Measurements from ENCODE around the gene SALL2. TPM values are rescaled to one million over a fixed set of nuclear protein-coding genes. Genes with fewer than 3 reads are reported as not detected.
A peak's percentile ranks its signal among the peaks of the same experiment; 100 is the strongest.
"Not testable (repeated sequence)": the region's sequence is repeated elsewhere in the genome, so short reads cannot be mapped to it uniquely, and the experiment has no call there.

SALL2 gene
- total RNA-seq: 5.2 TPM

DNA sequence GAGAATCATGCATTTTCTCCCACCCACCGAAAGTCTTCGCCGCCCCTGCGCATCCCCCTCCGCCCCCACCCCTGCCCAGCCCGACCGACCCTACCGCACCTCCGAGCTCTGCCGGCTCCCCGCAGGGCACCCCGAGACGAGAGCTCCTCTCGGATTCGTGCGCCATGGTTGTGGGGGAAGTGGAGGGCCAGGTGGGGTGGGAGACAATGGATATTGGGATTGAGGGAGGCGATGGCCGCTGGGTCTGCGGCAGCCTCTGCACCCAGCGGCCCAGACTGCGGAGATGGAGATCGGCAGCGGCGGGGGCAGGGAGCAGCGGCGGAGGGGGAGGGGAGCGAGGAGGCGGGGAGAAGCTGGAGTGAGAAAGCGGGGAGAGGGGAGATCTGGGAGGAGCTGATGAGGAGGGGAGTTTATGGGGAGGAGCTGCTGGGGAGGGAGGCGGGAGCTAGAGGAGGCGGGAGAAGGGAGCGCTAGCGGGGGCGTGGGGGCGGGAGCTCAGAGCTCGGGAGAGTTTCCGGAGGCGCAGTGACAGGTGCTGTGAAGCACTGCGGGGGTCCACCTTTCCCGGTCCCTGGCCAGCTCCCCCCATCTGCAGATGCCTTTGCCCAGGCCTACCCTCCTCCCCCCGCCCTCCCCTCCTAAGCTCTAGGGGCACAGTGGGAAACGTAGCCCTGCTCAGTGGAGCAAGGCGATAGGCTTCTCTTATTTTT, at the start of gene SALL2:
Gene SALL2, minus strand, starts transcription at position 385 of the 710 bp plus-strand sequence. Its CDS starts 219 bp downstream, at position 166.
- peak within 1 kb of the TSS in 2 of 3 donors; percentile 20 to 68 for H3K9ac ChIP-seq (ENCODE audit: low read depth in 1 of 3, low read length in 3 of 3)
- H3K27ac ChIP-seq (ENCODE audit: low read depth, low read length): no peak within 1 kb of the TSS
- H3K36me3 ChIP-seq (ENCODE audit: control insufficient read depth in 3 of 3, insufficient read depth in 3 of 3, low read length in 3 of 3): no peaks in the 10 kb centered on the region

DNA sequence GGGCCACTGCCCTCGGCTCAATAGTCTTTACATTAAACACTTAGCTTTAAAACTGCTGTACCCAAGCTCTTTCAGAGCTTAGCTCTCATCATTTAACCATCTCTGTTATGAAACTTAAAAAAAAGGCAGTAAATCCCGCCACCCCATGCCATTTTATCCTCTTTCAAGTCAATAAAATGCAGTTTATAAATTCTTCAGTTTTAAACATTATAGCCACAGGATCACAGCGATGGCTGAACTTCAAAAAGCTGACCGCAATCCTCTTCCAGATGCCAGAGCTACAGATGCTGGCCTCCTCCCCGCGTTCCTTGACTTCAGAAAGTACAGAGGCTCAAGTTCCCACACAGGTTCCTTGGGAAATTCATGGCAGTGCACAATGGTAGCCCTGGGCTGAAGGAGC, 49.5 kb upstream of the SALL2 start:
- Histone ChIP-seq H3K9me3 (ENCODE audit: control insufficient read depth in 3 of 3, low read length in 3 of 3) (no peaks in the 10 kb centered on the region), H3K36me3 (ENCODE audit: control insufficient read depth in 3 of 3, insufficient read depth in 3 of 3, low read length in 3 of 3) (no peaks in the 10 kb centered on the region), H3K27ac (ENCODE audit: low read depth, low read length) (no peak overlapping the region), H3K4me1 (ENCODE audit: control insufficient read depth in 3 of 3, insufficient read depth in 3 of 3, low read length in 3 of 3) (no peaks in the 10 kb centered on the region), H3K27me3 (ENCODE audit: control insufficient read depth in 3 of 3, insufficient read depth in 3 of 3, low read length in 3 of 3) (no peaks in the 10 kb centered on the region), H3K4me3 (ENCODE audit: low read length in 3 of 3) (no peak overlapping the region), H3K9ac (ENCODE audit: low read depth in 1 of 3, low read length in 3 of 3) (no peak overlapping the region)

More for the DNA sequence above, at the start of gene SALL2:
- peak within 1 kb of the TSS; percentile 58 to 71 (median 69) for H3K4me3 ChIP-seq (ENCODE audit: low read length in 3 of 3)
- no peaks in the 10 kb centered on the region for H3K9me3 ChIP-seq (ENCODE audit: control insufficient read depth in 3 of 3, low read length in 3 of 3)
- H3K27me3 ChIP-seq (ENCODE audit: control insufficient read depth in 3 of 3, insufficient read depth in 3 of 3, low read length in 3 of 3): peaks cover 0 to 4% (median 2%) of the 10 kb centered on the region in 3 donors
- H3K4me1 ChIP-seq (ENCODE audit: control insufficient read depth in 3 of 3, insufficient read depth in 3 of 3, low read length in 3 of 3): peaks cover 0 to 2% (median 2%) of the 10 kb centered on the region in 3 donors

DNA sequence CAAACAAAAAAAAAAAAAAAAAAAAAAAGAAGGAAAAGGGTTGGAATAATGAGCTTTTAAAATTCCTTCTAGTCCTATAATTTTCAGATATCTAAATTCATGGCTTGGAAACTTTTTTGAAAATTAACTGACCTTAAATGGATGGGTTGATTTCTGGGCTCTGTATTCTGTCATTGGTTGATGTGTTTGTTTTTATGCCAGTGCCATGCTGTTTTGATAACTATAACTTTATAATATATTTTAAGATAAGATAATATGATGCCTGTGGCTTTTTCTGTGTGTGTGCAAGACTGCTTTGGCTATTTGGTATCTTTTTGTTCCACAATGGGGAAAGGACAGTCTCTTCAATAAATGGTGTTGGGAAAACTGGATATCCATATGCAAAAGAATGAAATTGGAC, 46.5 kb upstream of the SALL2 start:
- Histone ChIP-seq H3K9me3 (ENCODE audit: control insufficient read depth in 3 of 3, low read length in 3 of 3) (no peaks in the 10 kb centered on the region), H3K9ac (ENCODE audit: low read depth in 1 of 3, low read length in 3 of 3) (no peak overlapping the region), H3K27ac (ENCODE audit: low read depth, low read length) (no peak overlapping the region), H3K4me3 (ENCODE audit: low read length in 3 of 3) (no peak overlapping the region), H3K4me1 (ENCODE audit: control insufficient read depth in 3 of 3, insufficient read depth in 3 of 3, low read length in 3 of 3) (no peaks in the 10 kb centered on the region), H3K27me3 (ENCODE audit: control insufficient read depth in 3 of 3, insufficient read depth in 3 of 3, low read length in 3 of 3) (peaks cover 4 to 9% (median 5%) of the 10 kb centered on the region in 3 donors), H3K36me3 (ENCODE audit: control insufficient read depth in 3 of 3, insufficient read depth in 3 of 3, low read length in 3 of 3) (no peaks in the 10 kb centered on the region)

DNA sequence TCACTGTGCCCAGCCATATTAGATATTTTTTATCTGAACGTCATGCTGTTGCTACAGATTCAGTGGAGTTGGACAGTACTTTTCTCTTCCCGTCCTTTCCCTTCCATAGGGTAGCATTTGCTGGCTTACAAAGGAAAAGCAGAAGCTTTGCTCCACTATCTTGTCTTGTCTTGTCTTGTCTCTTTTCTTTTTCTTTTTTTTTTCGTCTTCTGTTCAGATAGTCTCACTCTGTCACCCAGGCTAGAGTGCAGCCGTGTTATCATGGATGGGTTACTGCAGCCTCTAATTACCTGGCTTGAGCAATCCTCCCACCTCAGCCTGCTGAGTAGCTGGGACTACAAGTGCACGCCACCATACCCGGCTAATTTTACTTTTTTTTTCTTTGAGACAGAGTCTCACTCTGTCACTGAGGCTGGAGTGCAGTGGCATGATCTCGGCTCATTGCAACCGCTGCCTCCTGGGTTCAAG, 32.6 kb upstream of the SALL2 start:
- H3K9ac ChIP-seq (ENCODE audit: low read depth in 1 of 3, low read length in 3 of 3): no peak overlapping the region
- no peaks in the 10 kb centered on the region for H3K27me3 ChIP-seq (ENCODE audit: control insufficient read depth in 3 of 3, insufficient read depth in 3 of 3, low read length in 3 of 3)
- H3K36me3 ChIP-seq (ENCODE audit: control insufficient read depth in 3 of 3, insufficient read depth in 3 of 3, low read length in 3 of 3): no peaks in the 10 kb centered on the region
- H3K4me1 ChIP-seq (ENCODE audit: control insufficient read depth in 3 of 3, insufficient read depth in 3 of 3, low read length in 3 of 3): peaks cover 3 to 4% (median 4%) of the 10 kb centered on the region in 3 donors
- no peaks in the 10 kb centered on the region for H3K9me3 ChIP-seq (ENCODE audit: control insufficient read depth in 3 of 3, low read length in 3 of 3)
- H3K27ac ChIP-seq (ENCODE audit: low read depth, low read length): no peak overlapping the region
- no peak overlapping the region for H3K4me3 ChIP-seq (ENCODE audit: low read length in 3 of 3)

DNA sequence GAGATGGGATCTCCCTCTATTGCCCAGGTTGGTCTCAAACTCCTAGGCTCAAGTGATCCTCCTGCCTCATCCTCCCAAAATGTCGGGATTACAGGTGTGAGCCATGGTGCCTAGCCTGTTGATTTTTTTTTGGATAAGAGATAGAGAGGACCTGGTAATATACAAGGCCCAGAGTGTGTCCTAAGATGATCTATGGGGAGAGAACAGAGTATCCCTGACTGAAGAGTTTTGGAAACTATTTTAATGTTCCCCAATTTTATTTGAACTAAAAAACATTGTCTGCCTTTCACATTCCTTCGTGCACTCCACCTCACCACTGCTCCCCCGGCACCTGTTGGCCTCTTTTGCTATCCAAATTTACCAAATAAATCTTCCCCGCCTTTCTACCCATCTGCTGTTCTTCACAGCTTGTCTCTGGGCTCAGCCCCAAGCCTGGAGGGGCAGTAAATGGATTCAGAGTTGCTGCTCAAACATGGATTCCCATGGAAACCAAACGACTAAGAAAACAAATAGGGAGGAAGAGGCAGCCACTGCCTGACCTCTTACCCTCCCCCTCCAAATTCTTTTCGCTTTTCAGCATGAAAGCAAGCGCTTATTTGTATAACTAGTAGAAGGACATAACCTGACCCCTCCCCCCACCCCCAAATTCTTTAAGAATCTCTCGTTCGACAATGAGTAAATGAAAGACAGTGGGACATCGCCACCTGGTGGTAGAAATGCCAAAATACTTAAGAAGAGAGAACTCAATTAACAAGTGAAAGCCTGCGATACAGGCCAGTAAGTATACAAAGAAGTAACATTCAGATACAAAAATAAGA, 31.1 kb upstream of the SALL2 start:
- H3K9ac ChIP-seq (ENCODE audit: low read depth in 1 of 3, low read length in 3 of 3): peak overlapping the region; percentile 47 to 65 (median 52)
- peak overlapping the region; percentile 52 to 70 (median 56) for H3K4me3 ChIP-seq (ENCODE audit: low read length in 3 of 3)
- H3K9me3 ChIP-seq (ENCODE audit: control insufficient read depth in 3 of 3, low read length in 3 of 3): no peaks in the 10 kb centered on the region
- H3K27me3 ChIP-seq (ENCODE audit: control insufficient read depth in 3 of 3, insufficient read depth in 3 of 3, low read length in 3 of 3): no peaks in the 10 kb centered on the region
- H3K4me1 ChIP-seq (ENCODE audit: control insufficient read depth in 3 of 3, insufficient read depth in 3 of 3, low read length in 3 of 3): peaks cover 3 to 4% (median 4%) of the 10 kb centered on the region in 3 donors
- H3K27ac ChIP-seq (ENCODE audit: low read depth, low read length): peak overlapping the region; percentile 30
- no peaks in the 10 kb centered on the region for H3K36me3 ChIP-seq (ENCODE audit: control insufficient read depth in 3 of 3, insufficient read depth in 3 of 3, low read length in 3 of 3)

DNA sequence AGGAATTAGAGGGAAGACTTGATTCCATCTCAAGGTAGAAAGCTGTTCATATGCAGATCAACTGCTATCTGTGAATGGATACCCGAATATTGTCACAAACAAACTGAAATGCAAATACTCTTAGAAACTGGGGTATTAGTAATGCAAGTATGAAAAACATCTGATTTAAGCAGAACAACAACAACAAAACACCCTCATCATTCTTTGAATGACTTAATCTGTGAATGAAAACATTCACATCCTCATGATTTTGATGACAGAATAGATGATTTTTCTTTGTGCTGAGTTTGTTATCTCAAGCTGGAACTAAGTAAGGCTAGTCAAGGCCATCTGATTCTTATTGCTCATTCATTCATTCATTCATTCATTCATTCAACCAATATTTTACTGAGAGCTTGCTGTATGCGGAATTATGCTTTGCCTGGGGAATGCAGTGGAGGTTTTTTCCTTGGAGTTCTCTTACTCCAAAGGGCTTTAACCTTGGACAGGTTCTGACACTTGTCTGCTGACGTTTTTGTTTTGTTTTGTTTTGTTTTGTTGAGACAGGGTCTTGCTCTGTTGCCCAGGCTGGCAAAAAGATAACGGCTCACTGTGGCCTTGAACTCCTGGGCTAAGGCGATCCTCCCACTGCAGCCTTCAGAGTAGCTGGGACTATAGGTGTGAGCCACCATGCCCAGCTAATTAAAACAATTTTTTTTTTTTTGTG, 30.4 kb upstream of the SALL2 start:
- Histone ChIP-seq H3K4me3 (ENCODE audit: low read length in 3 of 3) (no peak overlapping the region), H3K27ac (ENCODE audit: low read depth, low read length) (no peak overlapping the region), H3K4me1 (ENCODE audit: control insufficient read depth in 3 of 3, insufficient read depth in 3 of 3, low read length in 3 of 3) (peaks cover 3 to 4% (median 4%) of the 10 kb centered on the region in 3 donors), H3K9me3 (ENCODE audit: control insufficient read depth in 3 of 3, low read length in 3 of 3) (no peaks in the 10 kb centered on the region), H3K36me3 (ENCODE audit: control insufficient read depth in 3 of 3, insufficient read depth in 3 of 3, low read length in 3 of 3) (no peaks in the 10 kb centered on the region), H3K9ac (ENCODE audit: low read depth in 1 of 3, low read length in 3 of 3) (no peak overlapping the region), H3K27me3 (ENCODE audit: control insufficient read depth in 3 of 3, insufficient read depth in 3 of 3, low read length in 3 of 3) (no peaks in the 10 kb centered on the region)

- H3K27ac ChIP-seq (ENCODE audit: low read depth, low read length): no peak overlapping the region
- no peaks in the 10 kb centered on the region for H3K27me3 ChIP-seq (ENCODE audit: control insufficient read depth in 3 of 3, insufficient read depth in 3 of 3, low read length in 3 of 3)
- no peak overlapping the region for H3K9ac ChIP-seq (ENCODE audit: low read depth in 1 of 3, low read length in 3 of 3)
Measured at GRCh38 chr14:21553266-21553665, 27.1 kb upstream of the SALL2 start.

GRCh38 chr14:21544588-21544987, 18.4 kb upstream of the SALL2 start:
- not testable (repeated sequence) for H3K4me1 ChIP-seq (ENCODE audit: control insufficient read depth in 3 of 3, insufficient read depth in 3 of 3, low read length in 3 of 3)

More at GRCh38 chr14:21553266-21553665, 27.1 kb upstream of the SALL2 start:
- no peaks in the 10 kb centered on the region for H3K9me3 ChIP-seq (ENCODE audit: control insufficient read depth in 3 of 3, low read length in 3 of 3)
- peaks cover 3 to 4% (median 4%) of the 10 kb centered on the region in 3 donors for H3K4me1 ChIP-seq (ENCODE audit: control insufficient read depth in 3 of 3, insufficient read depth in 3 of 3, low read length in 3 of 3)
- no peaks in the 10 kb centered on the region for H3K36me3 ChIP-seq (ENCODE audit: control insufficient read depth in 3 of 3, insufficient read depth in 3 of 3, low read length in 3 of 3)
- H3K4me3 ChIP-seq (ENCODE audit: low read length in 3 of 3): no peak overlapping the region

GRCh38 chr14:21543963-21544362, 17.8 kb upstream of the SALL2 start:
- Histone ChIP-seq H3K27ac (ENCODE audit: low read depth, low read length) (no peak overlapping the region), H3K27me3 (ENCODE audit: control insufficient read depth in 3 of 3, insufficient read depth in 3 of 3, low read length in 3 of 3) (peaks cover 0 to 9% (median under 1%) of the 10 kb centered on the region in 3 donors), H3K36me3 (ENCODE audit: control insufficient read depth in 3 of 3, insufficient read depth in 3 of 3, low read length in 3 of 3) (no peaks in the 10 kb centered on the region), H3K4me1 (ENCODE audit: control insufficient read depth in 3 of 3, insufficient read depth in 3 of 3, low read length in 3 of 3) (no peaks in the 10 kb centered on the region), H3K9me3 (ENCODE audit: control insufficient read depth in 3 of 3, low read length in 3 of 3) (no peaks in the 10 kb centered on the region), H3K9ac (ENCODE audit: low read depth in 1 of 3, low read length in 3 of 3) (no peak overlapping the region), H3K4me3 (ENCODE audit: low read length in 3 of 3) (no peak overlapping the region)

More at GRCh38 chr14:21544588-21544987, 18.4 kb upstream of the SALL2 start:
- H3K9ac ChIP-seq (ENCODE audit: low read depth in 1 of 3, low read length in 3 of 3); H3K4me3 ChIP-seq (ENCODE audit: low read length in 3 of 3); H3K27me3 ChIP-seq (ENCODE audit: control insufficient read depth in 3 of 3, insufficient read depth in 3 of 3, low read length in 3 of 3); H3K36me3 ChIP-seq (ENCODE audit: control insufficient read depth in 3 of 3, insufficient read depth in 3 of 3, low read length in 3 of 3); H3K9me3 ChIP-seq (ENCODE audit: control insufficient read depth in 3 of 3, low read length in 3 of 3); H3K27ac ChIP-seq (ENCODE audit: low read depth, low read length): not testable (repeated sequence)
